Measurements from ENCODE around the gene EEF2K.
"Not testable (repeated sequence)": the region's sequence is repeated elsewhere in the genome, so short reads cannot be mapped to it uniquely, and the experiment has no call there.

Gene EEF2K

GRCh38 chr16:22296225-22297113 lies 90.4 kb downstream of the EEF2K start:
- no peak for DNase-seq (ENCODE audit: low read depth)

DNA sequence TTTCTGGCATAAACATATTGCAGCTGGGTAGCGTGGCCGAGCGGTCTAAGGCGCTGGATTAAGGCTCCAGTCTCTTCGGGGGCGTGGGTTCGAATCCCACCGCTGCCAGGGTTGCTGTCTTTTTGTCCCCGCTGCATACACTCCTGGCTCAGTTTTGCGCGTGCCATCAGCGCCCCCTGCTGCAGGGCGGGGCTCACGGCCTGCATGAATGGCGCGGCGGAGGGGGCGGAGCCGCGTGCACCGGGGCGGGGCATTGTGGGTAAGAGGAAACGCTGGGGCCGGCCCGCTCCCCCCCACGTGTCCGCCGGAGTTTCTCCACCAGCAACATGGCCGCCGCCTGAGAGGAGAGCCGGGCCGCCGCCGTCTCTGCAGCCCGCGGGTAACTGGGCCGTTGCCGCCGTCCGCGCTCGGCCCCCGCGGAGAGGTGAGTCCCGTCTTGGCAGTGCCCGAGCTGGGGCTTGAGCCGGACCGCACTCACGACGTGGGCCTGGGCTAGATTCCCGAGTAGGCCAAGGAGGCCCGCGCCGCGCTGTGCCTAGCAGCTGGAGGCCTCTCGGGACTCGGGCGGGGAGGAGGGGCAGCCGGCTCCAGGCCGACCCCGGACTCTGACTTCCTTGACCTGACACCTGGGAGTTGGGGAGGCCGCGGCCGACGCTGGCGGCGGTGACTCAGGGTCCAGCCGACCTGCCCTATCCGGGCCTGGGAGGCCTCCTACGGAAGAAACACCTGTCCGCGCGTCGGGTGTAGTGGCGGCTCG lies 91.2 kb downstream of the EEF2K start, which contains the start of gene POLR3E:
POLR3E (plus strand) TSS at position 296 of the 757 bp plus-strand sequence. CDS start 5,560 bp downstream, outside the sequence.
- DNase-seq (ENCODE audit: low read depth), result peak; percentile 99

GRCh38 chr16:22297871-22298733 lies 92.0 kb downstream of the EEF2K start:
- DNase-seq (ENCODE audit: low read depth), result peak; percentile 51

- no peak for DNase-seq (ENCODE audit: low read depth)
Measured at GRCh38 chr16:22299036-22299435, 93.0 kb downstream of the EEF2K start.

DNA sequence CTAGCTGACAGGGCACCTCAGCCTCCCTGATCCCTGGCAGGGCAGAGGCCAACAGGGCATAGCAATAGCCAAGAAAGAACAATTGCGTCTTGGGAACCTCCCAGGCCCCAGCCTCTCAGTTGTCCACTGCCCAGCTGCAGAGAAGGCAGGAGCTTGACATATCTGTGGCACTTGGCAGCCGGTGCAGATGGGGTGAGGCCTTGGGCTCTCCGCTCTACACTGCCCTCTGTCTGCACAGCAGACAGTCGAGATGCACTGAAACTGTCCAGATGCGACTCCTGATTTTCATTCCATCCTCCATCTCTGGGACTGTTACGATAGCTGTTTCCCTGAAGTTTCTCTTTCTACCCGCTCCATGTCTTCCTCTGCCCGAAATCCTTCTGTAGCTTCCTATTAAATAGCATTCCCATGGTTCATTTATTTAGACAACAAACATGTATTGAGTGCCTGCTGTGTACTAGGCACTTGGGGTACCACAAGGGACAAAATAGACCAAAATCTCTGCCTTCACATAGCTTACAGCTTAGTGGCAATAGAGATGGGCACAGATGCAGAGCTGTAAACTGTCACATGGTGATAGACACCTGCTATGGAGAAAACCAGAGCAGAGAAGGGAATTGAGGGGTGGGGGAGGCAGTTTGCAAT lies 94.5 kb downstream of the EEF2K start:
- no peak for DNase-seq (ENCODE audit: low read depth)

DNA sequence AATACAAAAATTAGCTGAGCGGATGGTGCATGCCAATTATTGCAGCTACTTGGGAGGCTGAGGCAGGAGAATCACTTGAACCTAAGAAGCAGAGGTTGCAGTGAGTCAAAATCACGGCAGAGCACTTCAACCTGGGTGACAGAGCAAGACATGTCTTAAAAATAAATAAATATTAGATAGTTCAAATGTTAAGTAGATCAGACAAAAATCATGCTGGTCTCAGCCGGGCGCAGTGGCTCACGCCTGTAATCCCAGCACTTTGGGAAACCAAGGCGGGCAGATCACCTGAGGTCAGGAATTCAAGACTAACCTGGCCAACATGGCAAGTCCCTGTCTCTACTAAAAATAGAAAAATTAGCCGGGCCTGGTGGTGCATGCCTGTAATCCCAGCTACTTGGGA lies 95.3 kb downstream of the EEF2K start:
- not testable (repeated sequence) for DNase-seq (ENCODE audit: low read depth)

DNA sequence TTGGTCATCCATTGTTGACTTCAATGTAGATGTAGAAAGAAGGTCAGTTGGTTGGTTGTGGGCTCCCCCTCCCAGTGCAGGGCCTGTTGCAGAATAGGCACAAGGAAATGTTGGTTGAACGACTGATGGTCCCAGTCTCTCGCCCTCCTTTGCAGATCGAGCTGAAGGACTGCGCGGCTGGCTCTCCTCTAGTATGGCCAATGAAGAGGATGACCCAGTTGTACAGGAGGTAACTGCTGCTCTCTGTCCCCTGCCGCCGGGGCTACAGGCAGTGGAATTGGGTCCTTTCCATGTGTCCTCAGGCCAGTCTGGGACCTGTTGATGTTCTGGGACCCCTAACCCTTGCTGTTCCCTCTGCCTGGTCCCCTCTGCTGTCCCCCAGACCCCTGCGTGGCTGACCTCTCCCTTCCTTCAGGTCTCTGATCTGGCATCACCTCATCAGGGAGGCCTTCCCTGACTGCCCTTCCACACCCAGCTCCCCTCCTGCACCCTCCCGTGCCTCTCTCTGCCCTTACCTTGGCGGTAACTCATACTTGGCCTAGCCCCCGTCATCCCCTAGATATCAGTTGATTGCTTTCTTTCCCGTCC lies 96.8 kb downstream of the EEF2K start:
- DNase-seq (ENCODE audit: low read depth), result no peak

DNA sequence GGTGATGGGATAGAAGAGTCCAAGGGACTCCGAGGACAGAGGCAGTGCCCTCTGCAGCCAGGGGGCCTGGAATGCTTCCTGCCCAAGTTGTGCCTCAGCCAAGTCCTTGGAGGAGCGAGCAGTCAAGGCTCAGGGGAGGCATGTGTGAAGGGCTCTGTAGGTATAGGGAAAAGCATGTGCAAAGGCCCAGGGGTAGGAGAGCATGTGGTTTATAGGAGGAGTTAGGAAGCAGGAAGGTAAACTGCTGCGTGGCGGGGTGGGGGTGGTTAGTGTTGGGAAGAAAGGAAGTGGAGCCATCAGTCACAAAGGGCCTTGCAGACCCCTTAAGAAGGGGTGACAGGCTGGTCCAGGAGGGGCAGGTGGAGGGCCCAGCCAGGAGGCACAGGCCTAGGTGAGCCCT lies 98.3 kb downstream of the EEF2K start:
- DNase-seq (ENCODE audit: low read depth), result no peak

DNA sequence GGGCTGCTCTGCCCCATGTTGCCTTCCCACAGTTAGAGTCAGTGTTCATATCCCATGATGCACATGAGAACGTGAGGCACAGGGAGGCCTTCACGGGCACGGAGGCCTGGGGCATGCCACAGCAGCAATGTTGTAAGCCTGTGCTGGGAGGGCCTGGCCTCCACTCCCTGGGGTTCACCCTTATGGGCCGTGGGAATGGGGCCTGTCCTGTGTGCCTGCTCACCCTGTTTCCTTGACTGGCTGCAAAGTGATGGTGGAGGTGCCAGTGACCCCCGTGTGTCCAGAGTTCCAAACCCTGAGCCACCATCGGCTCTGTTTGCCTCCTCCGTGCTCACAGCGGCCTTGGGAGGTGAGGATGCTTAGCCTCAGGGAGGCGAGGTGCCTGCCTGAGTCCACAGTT lies 100.7 kb downstream of the EEF2K start:
- no peak for DNase-seq (ENCODE audit: low read depth)

DNA sequence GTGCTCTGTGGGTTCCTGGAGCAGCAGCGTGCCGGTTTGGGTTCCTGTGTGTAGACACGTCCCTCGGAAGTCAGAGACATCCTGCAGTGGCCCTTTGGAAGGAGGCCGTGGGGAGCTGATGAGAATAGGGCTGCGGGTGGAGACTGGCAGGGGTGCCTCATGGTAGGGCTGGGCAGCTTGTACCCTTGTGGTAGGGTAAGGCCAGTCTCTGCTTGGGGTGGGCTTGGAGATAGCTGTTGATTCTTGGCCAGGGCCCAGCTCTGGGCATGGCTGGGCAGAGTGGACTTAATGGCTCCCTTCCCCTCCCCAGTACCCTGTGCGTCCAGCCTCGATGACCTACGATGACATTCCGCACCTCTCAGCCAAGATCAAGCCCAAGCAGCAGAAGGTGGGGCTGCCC lies 101.8 kb downstream of the EEF2K start:
- no peak for DNase-seq (ENCODE audit: low read depth)

DNA sequence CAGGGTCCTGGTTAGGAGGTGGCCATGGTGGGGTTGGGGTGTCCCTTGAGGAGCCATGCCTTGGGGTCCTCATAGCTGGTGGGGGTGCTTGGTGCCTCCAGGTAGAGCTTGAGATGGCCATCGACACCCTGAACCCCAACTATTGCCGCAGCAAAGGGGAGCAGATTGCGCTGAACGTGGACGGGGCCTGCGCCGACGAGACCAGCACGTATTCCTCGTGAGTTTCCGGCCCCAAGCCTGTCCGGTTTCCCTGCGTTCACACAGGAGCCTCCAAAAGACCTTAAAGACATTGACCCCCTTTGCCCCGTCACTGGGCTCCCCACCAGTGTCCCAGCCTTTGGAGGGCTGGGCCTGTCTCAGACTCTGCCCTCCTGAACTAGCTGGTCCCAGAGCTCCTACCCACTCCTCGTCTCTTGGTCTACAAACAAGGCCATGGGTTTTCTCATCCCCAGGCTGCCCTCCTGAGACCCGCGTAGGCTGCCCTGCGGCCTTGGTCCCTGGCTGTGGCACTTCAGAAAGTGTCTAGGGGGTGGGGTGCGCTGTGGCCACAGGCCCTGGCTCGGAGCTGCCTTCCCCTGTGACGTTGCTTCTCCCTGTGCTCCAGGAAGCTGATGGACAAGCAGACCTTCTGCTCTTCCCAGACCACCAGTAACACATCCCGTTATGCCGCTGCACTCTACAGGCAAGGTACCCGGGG lies 102.9 kb downstream of the EEF2K start:
- DNase-seq (ENCODE audit: low read depth), result no peak

- DNase-seq (ENCODE audit: low read depth), result no peak
Measured at GRCh38 chr16:22311520-22311919, 105.4 kb downstream of the EEF2K start.

DNA sequence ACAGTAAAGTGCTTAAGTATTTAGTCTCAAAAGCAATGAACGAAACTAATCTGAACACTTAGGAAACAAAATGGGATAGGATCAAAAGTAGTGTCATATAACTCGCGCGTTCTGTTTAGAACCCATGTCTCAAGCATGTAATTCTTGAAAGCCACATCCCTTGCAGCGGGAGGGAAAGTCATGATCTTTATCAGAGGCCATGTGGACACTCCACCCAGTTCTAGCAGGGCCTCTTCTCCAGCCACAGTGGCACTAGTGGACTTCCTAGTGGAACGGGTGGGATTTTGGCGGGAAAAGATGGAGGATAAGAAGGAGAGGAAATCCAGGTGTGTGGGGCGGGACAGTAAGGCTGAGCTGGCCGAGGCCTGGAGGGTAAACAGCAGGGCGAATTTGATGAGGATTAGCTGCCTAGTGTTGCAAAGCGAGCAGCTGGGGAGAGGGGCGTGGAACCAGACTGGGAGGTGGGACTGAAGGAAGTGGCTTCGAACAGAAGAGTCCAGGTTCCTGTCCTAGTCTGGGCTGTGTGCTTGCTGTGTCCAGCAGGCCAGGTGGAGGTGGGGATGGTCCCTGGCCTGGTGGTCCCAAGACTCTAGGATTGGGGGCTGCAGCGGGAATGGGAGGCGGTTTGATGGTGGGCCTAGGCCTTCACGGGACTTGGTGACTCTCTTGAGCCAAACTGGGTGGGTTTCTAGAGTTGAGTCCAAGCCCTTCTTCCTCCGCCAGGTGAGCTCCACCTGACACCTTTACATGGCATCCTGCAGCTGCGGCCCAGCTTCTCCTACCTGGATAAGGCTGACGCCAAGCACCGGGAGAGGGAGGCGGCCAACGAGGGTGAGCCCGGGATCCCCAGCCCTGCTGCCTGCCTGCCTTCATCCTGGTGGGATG lies 107.1 kb downstream of the EEF2K start:
- DNase-seq (ENCODE audit: low read depth), result no peak

DNA sequence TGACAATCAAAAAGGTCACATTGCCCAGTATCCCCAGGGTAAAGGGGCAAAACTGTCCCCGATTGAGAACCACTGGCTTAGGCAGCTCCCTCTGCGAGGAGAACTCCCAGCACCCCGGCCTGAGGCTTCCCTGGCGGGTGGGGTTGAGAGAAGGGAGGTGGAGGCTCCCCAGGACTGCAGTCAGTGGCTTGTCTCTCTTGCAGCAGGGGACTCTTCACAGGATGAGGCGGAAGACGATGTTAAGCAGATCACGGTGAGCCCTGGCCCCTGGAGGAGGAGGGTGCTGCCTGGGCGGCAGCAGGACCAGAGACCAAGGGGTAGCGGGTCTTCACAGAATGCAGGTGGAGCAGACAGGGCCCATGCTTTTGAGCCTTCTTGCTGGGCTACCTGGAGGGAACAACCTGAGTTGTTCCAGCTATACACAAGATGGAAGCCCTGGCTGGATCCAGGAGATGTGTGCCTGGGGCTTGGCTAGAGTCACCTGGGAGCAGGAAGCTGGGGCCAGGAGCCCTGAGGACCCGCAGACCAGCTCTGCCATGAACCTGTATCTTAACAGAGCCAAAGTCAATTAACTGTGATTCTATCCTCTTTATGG lies 107.9 kb downstream of the EEF2K start:
- DNase-seq (ENCODE audit: low read depth), result no peak

- no peak for DNase-seq (ENCODE audit: low read depth)
Measured at GRCh38 chr16:22314661-22315626, 108.9 kb downstream of the EEF2K start.

DNA sequence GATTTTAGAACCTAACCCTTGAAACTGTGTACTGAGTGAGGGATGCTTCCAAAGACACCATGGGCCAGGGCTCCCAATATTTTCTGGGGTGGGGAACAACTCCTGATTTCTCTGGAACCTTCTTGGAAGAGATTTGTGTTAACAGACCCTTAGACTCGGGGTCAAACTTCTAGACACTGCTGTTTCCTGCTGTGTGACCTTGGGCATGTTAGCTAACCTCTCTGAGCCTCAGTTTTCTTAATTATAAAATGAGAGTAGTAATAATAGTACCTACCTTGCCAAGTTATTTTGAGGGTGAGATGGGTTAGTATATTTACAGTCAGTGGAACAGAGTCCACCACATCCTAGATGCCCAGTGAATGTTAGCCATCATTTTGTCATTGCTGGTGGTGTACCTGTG lies 109.9 kb downstream of the EEF2K start:
- DNase-seq (ENCODE audit: low read depth), result no peak

GRCh38 chr16:22316411-22316811 lies 110.3 kb downstream of the EEF2K start:
- no peak for DNase-seq (ENCODE audit: low read depth)

- no peak for DNase-seq (ENCODE audit: low read depth)
Measured at GRCh38 chr16:22317001-22317530, 111.0 kb downstream of the EEF2K start.
